ELR (cell line): ENCODE results near the gene TRPM5.

Source experiments
- DNase-seq: peaks from one replicate; pipeline ENCODE4 v3.0.0-alpha.2; 2015; ENCODE audit warnings: low read depth

The TRPM5 gene

GRCh38 chr11:2468363-2469235 lies 24.3 kb upstream of the TRPM5 start:
- DNase-seq, result no peak

- DNase-seq, result no peak
These were observed 23.4 kb upstream of the TRPM5 start for GRCh38 chr11:2467695-2468055.

DNA sequence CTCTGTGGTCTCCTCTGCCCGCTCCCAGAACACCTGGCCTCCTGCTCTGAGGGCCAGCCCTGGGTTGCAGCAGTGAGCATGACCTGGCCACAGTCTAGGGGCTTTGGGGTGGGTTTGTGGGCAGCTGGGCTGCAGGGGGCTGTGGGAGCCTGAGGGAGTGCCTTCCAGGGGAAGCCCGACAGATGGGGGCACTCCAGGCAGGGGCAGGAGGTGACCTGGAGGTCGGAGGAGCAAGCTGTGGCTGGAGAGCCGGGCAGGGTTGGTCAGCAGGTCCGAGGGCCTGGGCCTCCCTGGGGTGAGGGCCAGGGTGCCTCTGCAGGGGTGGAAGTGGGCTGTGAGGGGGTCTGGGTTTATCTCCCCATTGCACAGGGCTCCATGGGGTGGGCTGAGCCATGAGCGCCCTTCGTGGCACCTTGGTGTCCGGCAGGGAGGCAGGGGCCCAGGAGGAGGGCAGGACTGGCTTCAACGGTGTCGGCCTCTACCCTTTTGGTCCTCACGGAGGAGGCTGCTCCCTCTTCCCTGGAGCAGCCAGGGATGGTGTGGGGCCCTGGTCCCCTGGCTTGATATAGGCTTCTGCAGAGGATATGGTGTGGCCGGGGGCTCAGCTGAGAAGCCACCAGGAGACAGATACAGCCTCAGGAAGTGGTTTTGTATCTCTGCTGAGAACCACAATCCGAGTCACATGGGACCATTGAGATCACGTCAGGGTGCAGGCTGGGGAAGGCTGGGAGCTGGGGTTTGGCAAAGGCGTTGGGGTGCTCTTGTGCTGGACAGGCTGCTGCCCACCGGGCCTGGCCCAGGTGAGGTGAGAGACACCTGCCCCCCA lies 22.8 kb upstream of the TRPM5 start:
- no peak for DNase-seq

DNA sequence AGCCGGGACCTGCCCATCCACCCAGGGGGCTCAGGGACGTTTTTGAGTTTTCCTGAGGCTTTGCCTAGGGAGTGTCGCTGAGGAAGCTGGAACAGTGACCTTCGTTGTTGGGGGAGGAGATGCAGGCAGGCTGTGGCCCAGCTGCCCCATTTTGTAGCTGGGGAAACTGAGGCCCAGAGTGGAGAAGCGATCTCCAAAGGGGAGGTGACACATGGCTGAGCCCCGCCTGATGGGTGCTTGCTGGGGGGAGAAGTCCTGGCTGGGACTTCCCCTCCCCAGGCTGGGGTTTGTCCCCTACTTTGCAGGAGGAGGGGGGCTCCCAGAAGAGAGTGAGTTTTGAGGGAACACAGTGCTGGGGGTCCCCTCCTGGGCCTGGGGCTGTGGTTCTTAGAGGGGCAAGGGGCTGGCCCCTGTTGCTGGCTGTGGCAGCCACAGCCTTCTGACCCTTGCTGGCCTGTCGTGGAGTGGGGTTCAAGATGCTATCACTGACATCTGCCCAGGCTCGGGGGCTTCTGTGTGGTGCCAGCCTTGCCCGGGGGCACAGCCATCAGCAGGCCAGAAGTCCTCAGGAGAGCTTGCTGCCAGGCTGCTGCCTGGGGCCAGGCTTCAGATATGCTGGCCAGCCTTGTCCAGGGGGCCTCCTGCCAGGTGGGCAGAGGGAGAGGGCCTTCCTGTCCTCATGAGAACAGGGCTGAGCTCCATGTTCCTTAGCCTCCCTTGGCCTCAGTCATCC lies 21.9 kb upstream of the TRPM5 start:
- DNase-seq, result no peak

- DNase-seq, result no peak
These were observed 21.1 kb upstream of the TRPM5 start for GRCh38 chr11:2465202-2466068.

DNA sequence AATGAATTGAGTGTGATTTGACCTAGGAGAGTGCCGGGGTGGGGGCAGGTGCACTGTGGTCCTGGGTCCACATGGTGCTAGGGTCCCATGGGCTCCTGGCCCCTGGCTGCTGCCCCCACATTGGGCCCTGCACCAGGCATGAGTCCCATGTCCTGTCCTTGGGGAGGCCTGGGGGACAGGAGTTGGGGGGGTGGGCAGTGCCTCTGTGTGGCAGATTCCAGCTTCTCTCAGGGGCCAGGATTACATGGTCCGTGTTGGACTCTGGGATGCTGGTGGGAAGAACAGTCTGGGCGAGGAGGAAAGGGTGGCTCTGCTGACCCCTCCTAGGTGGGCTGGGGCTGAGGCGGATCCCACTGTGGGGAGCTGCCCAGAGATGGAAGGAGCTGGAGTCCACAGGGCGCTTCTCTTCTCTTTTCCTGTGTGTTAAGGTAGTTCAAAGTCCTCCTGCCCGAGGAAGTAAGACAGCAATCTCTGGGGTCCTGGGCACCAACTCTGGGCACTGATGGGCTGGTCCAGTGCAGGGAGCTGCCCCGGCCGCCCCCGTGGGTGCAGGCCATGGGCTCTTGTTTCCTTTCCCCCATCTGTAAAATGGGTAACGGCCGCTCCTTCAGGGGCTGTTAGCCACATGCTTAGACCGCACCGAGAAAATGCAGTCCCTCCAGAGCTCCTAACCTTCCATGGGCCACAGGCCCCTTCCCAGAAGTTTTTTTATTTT lies 20.3 kb upstream of the TRPM5 start:
- no peak for DNase-seq

DNA sequence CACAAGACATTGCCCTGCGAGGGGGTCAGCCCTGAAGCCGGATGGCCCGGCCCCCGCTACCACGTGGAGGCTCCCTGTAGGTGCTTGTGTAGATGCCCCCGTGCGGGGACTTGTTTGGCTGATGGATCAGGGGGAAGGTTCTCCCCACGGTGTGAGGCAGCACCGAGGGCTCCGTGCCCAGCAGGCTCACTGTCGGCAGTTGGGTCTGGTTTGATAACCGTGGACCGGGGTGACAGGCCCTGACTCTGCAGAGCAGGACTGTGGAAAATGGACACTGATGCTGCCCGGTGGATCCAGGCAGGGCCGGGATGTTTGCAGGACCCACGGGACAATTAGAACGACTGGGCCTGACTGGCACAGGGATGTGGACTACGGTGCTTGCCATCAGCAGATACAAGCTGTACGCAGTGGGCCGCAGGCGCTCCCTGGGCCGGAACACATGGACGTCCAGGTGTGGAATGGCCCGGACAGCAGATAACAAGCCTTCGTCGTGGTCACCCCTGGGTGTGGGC lies 19.5 kb upstream of the TRPM5 start:
- DNase-seq, result no peak

DNA sequence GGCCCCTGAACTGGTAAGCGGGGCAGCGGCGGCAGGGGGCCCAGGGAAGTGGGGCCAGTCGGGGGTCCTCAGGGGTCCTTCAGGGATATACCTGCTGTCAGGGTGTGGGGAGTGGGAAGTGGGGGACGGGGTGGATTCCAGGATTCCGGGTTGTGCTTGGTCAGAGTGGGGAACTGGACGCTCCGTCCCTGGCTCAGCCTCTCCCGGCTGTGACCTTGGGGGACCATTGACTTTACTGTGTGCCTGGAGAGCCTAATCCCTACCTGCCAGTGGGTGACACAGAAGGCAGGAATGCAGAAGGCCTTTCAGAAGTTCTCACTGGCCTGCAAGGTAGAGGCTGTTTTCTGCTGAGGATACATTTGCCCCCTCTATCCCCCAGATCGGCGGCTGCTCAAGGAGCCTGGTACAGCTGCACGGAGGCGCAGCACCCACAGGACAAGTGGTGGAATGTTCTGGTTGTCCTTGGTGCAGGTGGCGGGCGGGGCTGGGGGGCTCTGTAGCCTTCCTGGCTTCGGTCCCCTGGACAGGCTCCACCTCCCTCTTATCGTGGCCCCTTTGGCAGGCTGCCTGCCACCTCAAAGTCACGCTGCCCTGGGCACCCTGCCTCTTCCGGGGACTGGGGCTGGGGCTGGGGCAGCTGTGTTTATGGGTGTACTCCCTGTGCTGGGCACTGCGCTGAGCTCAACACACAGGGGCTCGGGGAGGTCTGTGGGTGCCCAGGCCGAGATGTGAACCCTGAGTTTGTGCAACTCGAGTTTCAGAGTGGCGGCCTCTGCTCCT lies 18.9 kb upstream of the TRPM5 start:
- DNase-seq, result no peak

DNA sequence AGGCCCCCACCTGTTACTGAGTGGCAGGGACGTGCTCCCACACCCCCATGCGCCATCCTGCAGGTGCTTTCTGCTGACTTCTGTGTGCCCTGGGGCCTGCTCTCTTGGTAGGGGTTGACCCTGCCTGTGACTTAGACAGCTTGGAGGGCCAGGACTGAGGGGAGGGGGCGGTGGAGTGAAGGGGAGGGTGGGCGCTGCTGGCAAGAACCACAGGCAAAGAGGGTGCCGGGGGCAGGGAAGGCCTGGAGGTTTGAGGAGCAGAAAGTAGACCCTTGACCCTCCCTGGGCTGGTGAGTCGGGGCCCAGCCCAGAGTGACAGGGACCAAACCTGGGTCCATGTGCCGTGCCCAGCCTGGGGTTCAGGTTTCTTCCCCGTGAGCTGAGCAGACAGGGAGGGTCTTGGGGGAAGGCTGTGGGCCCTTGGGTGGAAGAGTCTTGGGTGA lies 18.2 kb upstream of the TRPM5 start:
- DNase-seq, result no peak

DNA sequence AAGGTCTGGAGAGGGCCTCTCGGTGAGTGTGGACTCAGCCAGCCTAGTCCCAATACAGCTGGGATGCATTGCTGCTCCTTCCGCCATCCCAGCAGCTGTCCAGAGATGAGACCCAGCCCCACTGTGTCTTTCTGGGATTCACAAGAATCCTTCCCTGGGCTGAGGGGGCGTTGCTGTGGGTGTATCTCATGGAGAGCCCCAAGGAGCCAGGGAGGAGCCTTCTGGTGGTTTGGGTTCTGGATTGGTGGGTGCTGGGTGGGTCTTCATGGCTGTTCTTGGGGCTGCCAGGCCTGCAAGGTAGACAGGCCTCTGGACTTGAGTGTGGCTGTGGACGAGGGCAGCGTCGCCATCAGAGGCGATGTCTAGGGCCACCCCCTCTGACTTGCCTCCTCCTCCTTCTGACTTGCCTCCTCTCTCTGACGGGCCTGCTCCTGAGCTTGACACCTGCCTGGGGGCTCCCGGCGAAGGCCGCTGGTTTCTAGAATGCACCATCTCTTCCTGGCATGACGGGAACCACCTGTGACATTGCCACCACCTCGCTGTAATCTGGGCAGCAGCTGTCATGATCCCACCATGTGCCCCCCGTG lies 17.7 kb upstream of the TRPM5 start:
- no peak for DNase-seq

GRCh38 chr11:2461253-2461955 lies 17.1 kb upstream of the TRPM5 start:
- DNase-seq, result no peak

GRCh38 chr11:2460540-2461252 lies 16.4 kb upstream of the TRPM5 start:
- no peak for DNase-seq

DNA sequence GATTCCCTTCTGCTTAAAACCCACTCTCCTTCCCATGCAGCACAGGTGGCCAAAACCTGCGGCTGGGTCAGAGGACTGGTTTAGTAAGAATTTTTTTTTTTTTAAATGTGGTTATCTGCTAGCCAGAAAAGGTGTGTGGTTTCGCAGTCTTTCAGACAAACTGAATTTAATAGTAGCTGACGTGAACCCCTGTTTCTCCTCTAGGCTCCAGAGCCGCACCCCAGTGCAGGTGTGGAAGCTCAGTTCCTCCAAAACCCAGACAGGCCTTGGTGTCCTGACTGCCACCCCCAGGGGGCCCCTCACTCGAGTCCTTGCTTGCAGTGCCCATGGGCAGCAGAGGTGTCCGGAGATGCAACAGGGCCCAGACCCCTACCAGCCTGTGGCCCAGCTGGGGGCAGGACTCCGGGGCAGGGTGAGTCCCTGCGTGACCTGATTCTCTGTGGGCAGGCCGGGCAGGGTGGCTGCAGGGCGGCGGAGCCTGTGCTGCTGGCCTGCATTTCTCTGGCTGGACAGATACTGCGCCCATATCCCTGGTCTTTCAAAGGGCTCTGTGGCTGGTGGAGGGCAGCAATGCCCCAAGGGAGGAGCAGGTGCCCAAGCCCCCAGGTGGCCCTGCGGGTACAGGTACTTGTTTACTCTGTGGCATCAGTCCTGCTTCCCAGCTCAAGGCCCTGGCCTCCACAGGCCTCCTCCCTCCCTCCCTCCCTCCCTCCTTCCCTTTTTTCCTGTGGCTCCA lies 15.7 kb upstream of the TRPM5 start:
- no peak for DNase-seq

GRCh38 chr11:2459016-2459725 lies 14.9 kb upstream of the TRPM5 start:
- DNase-seq, result no peak

DNA sequence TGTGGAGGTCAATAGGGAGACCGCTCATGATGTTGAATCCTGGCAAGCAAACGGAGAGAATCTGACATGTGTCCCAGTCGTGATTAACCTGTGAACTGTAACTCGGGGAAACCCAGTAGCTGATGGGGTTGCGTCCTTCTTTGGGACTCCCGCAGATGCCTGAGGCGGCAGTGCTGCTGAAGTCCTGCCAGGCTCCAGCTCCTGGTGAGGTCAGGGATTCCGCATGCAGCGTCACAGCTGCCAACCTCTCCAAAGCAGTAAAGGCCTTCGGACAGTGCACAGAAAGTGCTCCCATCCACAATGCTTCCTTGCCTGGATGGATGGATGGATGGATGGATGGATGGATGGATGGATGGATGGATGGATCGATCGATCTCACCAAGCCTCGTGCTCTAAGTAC lies 14.0 kb upstream of the TRPM5 start:
- DNase-seq, result no peak

DNA sequence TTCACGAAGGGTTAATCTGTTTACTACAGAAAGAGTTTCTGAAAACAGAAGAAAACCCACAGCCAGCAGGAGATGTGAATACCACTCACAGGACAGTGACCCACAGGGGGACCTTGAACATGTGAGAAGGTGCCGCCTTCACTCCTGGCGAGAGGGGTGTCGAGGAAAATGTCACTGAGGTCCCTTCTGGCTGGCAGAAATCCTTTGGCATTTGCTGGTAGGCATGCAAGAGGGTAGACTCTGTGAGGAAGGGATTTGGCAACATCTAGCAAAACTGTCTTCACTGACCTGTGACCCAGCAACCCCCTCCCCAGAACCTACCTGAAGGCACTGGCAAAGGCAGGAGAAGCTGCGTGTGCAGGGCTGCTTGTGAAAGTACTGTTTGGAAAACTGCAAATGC lies 9.1 kb upstream of the TRPM5 start:
- DNase-seq, result no peak
